D341Med (cell line): ENCODE measurements around the gene WDR7.

Experiments
- DNase-seq: peaks from one replicate; pipeline ENCODE4 v3.0.0; 2012; ENCODE audit warnings: low spot score

The WDR7 gene

GRCh38 chr18:56890632-56891031, 239.5 kb downstream of the WDR7 start:
- DNase-seq: no peak

- no peak for DNase-seq
These were observed 240.0 kb downstream of the WDR7 start for GRCh38 chr18:56891116-56891515.

- DNase-seq: no peak
These were observed 240.7 kb downstream of the WDR7 start for GRCh38 chr18:56891870-56892269.

GRCh38 chr18:56897122-56897521, 246.0 kb downstream of the WDR7 start:
- no peak for DNase-seq

GRCh38 chr18:56899660-56900059, 248.5 kb downstream of the WDR7 start:
- DNase-seq: no peak

- DNase-seq: no peak
These were observed 249.3 kb downstream of the WDR7 start for GRCh38 chr18:56900195-56901094.

- no peak for DNase-seq
These were observed 250.8 kb downstream of the WDR7 start for GRCh38 chr18:56901919-56902318.

- no peak for DNase-seq
These were observed 251.5 kb downstream of the WDR7 start for GRCh38 chr18:56902653-56903052.

- DNase-seq: no peak
These were observed 252.5 kb downstream of the WDR7 start for GRCh38 chr18:56903686-56904085.

- no peak for DNase-seq
These were observed 256.6 kb downstream of the WDR7 start for GRCh38 chr18:56907771-56908170.

- no peak for DNase-seq
These were observed 259.1 kb downstream of the WDR7 start for GRCh38 chr18:56910237-56910636.

GRCh38 chr18:56910967-56911366, 259.8 kb downstream of the WDR7 start:
- DNase-seq: no peak

- DNase-seq: no peak
These were observed 262.8 kb downstream of the WDR7 start for GRCh38 chr18:56913941-56914340.

- no peak for DNase-seq
These were observed 268.0 kb downstream of the WDR7 start for GRCh38 chr18:56919190-56919589.

- DNase-seq: no peak
These were observed 270.8 kb downstream of the WDR7 start for GRCh38 chr18:56921896-56922480.

GRCh38 chr18:56926734-56927133, 275.6 kb downstream of the WDR7 start:
- DNase-seq: no peak

GRCh38 chr18:56927786-56928185, 276.6 kb downstream of the WDR7 start:
- DNase-seq: no peak

- no peak for DNase-seq
These were observed 278.7 kb downstream of the WDR7 start for GRCh38 chr18:56929886-56930285.

- no peak for DNase-seq
These were observed 282.3 kb downstream of the WDR7 start for GRCh38 chr18:56933472-56933871.

- no peak for DNase-seq
These were observed 283.0 kb downstream of the WDR7 start for GRCh38 chr18:56934131-56934530.

- DNase-seq: no peak
These were observed 283.7 kb downstream of the WDR7 start for GRCh38 chr18:56934906-56935305.

GRCh38 chr18:56935434-56936040, 284.4 kb downstream of the WDR7 start:
- DNase-seq: no peak

- DNase-seq: no peak
These were observed 285.3 kb downstream of the WDR7 start for GRCh38 chr18:56936457-56936856.
